PFSK-1 (cell line): Measurements from ENCODE around the gene MCL1.

ENCODE experiments used
- FOXP2 ChIP-seq: optimal IDR thresholded peaks from 2 replicates; pipeline ENCODE3; 2011; ENCODE audit warnings: borderline replicate concordance, control low read depth, inconsistent platforms; ENCODE audit not compliant: insufficient read depth; ENCODE audit errors: extremely low read length, extremely low read depth
- POLR2AphosphoS5 ChIP-seq: IDR thresholded peaks from 2 replicates; pipeline ENCODE4 v1.6.1; 2012; ENCODE audit warnings: low read depth, mild to moderate bottlenecking, control low read depth, low read length, moderate library complexity
- REST ChIP-seq, 2 experiments: IDR thresholded peaks; 2 replicates each; pipeline versions ENCODE4 v1.6.1 to v1.8.0; 2011 to 2012; ENCODE audit warnings: low read depth in 2 of 2, low read length in 2 of 2, control low read depth in 1 of 2, inconsistent platforms in 1 of 2, mild to moderate bottlenecking in 1 of 2, moderate library complexity in 1 of 2; ENCODE audit not compliant: insufficient read depth in 1 of 2
- SIN3A ChIP-seq: IDR thresholded peaks from 2 replicates; pipeline ENCODE4 v1.6.1; 2012; ENCODE audit warnings: mild to moderate bottlenecking, low read length, moderate library complexity, borderline replicate concordance; ENCODE audit not compliant: insufficient read depth
- TAF1 ChIP-seq: IDR thresholded peaks from 2 replicates; pipeline ENCODE4 v1.6.1; 2012; ENCODE audit warnings: low read length, control low read depth, borderline replicate concordance; ENCODE audit not compliant: insufficient read depth

The MCL1 gene

DNA sequence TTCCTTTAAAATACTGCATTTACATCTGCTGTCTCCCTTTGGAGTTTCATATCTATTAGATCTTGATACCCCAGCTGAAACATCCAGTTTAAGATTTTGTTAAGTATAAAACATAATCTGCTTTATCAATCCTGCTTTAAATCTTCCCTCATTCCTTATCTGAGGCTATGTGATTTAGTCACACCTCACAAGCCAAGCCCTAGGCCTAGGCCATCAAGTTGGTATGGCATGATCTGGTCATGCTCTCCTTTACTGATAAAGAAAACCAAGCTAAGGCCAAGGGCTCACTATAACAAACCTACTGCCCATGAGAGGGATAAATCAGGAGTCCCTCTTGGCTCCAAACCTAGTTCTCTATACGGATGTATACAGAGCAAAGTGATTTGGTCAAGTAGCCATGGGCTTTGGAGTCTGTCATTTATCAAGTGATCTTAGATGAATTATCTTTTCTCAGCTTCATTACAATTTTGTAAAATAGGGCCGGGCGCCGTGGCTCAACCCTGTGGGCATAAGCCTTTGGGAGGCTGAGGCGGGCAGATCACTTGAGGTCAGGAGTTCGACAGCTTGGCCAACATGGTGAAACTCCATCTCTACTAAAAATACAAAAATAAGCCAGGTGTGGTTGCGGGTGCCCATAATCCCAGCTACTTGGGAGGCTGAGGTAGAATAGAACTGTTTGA lies 27.2 kb upstream of the MCL1 start:
- TF ChIP-seq REST (IDR thresholded peaks at IDR 0.05; ENCODE audit: insufficient read depth in 1 of 2, low read depth in 2 of 2, low read length in 2 of 2): no peak
- TF ChIP-seq FOXP2: no peak

GRCh38 chr1:150604226-150604588 lies 24.8 kb upstream of the MCL1 start:
- TF ChIP-seq SIN3A (no peak), REST (IDR thresholded peaks at IDR 0.05; ENCODE audit: insufficient read depth in 1 of 2, low read depth in 2 of 2, low read length in 2 of 2) (no peak), TAF1 (no peak), POLR2AphosphoS5 (no peak; the same call in 1 of the 2 replicates), FOXP2 (no peak)

- TF ChIP-seq TAF1: no peak
- TF ChIP-seq REST (IDR thresholded peaks at IDR 0.05; ENCODE audit: insufficient read depth in 1 of 2, low read depth in 2 of 2, low read length in 2 of 2): no peak
- no peak for TF ChIP-seq POLR2AphosphoS5
- TF ChIP-seq FOXP2: no peak
- TF ChIP-seq SIN3A: no peak
These were observed 24.3 kb upstream of the MCL1 start for GRCh38 chr1:150603711-150604110.

DNA sequence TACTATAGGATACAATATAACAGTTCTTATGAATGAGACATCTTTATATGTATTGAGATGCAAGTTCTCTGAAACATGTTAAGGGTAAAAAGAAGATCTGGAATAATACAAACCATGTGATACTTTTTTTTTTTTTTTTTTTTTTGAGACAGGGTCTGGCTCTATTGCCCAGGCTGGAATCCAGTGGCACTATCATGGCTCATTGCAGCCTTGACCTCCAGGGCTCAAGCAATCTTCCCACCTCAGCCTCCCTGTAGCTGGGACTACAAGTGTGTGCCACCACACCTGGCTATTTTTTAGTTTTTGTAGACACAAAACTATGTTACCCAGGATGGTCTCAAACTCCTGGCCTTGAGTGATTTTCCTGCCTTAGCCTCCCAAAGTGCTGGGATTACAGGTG lies 22.1 kb upstream of the MCL1 start:
- no peak for TF ChIP-seq REST (IDR thresholded peaks at IDR 0.05; ENCODE audit: insufficient read depth in 1 of 2, low read depth in 2 of 2, low read length in 2 of 2)
- no peak for TF ChIP-seq SIN3A

DNA sequence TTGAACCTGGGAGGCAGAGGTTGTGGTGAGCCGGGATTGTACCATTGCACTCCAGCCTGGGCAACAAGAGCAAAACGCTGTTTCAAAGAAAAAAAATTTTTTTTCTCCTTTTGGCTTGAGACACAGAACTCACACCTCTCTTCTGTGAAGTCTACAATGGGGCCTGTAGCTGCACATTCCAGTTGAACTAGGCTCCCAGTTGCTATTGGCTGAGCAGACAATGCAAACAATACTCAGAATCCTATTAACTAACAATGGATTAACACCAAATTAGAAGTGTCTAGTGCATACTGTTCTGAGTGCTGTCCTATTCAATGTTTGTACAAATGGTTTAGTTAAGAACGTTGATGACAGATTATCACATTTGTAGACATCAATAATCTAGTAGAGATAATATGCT lies 17.6 kb upstream of the MCL1 start:
- TF ChIP-seq REST (IDR thresholded peaks at IDR 0.05; ENCODE audit: insufficient read depth in 1 of 2, low read depth in 2 of 2, low read length in 2 of 2): no peak
- TF ChIP-seq FOXP2: no peak
- no peak for TF ChIP-seq POLR2AphosphoS5
- no peak for TF ChIP-seq SIN3A
- no peak for TF ChIP-seq TAF1
